ENCODE data around the gene RPL35.

RPL35 gene

DNA sequence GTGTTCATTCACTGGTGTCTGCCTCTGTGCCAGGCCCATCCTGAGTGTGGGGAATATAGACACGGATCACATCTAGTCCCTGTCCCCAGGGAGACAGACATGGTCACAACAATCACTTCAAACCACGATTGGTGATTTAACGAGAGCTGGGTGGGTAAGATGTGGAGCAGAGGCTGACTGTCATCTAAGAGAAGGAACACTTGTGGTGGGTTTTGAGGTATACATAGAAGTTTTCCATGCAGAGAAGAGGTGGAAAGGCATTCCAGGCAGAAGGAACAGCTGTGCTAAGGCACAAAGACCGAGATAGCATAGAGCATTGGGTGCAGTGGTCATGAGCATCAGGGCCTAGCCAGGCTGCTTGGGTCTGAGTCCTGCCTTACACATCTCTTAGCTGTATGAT, 31.2 kb downstream of the RPL35 start:
- no peak overlapping the region for H3K4me3 ChIP-seq (ENCODE audit: low read length)
- TF ChIP-seq, protein P1, sequence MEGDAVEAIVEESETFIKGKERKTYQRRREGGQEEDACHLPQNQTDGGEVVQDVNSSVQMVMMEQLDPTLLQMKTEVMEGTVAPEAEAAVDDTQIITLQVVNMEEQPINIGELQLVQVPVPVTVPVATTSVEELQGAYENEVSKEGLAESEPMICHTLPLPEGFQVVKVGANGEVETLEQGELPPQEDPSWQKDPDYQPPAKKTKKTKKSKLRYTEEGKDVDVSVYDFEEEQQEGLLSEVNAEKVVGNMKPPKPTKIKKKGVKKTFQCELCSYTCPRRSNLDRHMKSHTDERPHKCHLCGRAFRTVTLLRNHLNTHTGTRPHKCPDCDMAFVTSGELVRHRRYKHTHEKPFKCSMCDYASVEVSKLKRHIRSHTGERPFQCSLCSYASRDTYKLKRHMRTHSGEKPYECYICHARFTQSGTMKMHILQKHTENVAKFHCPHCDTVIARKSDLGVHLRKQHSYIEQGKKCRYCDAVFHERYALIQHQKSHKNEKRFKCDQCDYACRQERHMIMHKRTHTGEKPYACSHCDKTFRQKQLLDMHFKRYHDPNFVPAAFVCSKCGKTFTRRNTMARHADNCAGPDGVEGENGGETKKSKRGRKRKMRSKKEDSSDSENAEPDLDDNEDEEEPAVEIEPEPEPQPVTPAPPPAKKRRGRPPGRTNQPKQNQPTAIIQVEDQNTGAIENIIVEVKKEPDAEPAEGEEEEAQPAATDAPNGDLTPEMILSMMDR (conservative IDR thresholded peaks at IDR 0.05; ENCODE audit: low read length), result no peak
- no peak for DNase-seq (ENCODE audit: low read depth)

DNA sequence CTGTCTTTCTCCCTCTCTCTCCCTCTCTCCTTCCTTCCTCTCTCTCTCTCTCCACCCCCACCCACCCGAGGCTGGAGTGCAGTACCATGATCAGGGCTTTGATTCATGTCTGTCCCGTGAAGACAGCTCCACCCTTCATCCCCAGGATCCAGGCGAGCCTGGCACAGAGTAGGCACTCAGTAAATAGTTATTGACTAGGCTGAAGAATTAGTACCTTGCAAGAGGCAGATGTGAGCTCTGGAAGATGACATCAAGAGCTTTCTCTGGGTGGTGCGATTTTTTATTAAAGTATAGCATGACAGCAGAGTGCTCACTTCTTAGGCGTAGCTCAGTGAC, 32.5 kb downstream of the RPL35 start:
- DNase-seq (ENCODE audit: low read depth), result no peak
- H3K4me3 ChIP-seq (ENCODE audit: low read length), result no peak overlapping the region
- TF ChIP-seq, protein P1 (conservative IDR thresholded peaks at IDR 0.05; ENCODE audit: low read length), result no peak

DNA sequence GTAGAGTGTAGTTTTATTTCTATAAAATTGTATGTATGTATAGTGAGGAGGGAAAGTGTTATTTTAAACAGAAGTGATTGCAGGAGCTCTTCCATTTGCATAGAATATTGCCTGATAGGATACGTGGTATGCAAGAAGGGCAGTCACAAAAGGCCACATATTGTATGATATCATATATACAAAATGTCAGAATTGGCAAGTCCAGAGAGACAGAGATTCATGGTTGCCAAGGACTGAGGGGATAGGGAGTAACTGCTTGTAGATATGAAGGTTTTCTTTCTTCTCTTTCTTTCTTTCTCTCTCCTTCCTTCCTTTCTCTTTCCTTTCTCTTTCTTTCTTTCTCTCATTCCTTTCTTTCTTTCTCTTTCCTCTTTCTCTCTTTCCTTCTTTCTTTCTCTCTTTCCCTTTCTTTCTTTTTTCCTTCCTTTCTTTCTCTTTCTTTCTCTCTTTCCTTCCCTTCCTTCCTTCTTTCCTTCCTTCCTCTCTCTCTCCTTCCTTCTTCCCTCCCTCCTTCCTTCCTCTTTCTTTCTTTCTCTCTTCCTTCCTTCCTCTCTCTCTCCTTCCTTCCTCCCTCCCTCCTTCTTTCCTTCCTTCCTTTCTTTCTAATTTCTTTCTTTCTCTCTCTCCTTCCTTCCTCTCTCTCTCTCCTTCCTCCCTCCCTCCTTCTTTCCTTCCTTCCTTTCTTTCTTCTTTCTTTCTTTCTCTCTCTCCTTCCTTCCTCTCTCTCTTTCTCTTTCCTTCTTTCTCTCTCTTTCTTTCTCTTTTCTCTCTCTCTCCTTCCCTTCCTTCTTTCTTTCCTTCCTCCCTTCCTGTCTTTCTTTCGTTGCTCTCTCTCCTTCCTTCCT, 33.0 kb downstream of the RPL35 start:
- no peak overlapping the region for H3K4me3 ChIP-seq (ENCODE audit: low read length)
- TF ChIP-seq, protein P1 (conservative IDR thresholded peaks at IDR 0.05; ENCODE audit: low read length), result no peak
- DNase-seq (ENCODE audit: low read depth), result no peak

DNA sequence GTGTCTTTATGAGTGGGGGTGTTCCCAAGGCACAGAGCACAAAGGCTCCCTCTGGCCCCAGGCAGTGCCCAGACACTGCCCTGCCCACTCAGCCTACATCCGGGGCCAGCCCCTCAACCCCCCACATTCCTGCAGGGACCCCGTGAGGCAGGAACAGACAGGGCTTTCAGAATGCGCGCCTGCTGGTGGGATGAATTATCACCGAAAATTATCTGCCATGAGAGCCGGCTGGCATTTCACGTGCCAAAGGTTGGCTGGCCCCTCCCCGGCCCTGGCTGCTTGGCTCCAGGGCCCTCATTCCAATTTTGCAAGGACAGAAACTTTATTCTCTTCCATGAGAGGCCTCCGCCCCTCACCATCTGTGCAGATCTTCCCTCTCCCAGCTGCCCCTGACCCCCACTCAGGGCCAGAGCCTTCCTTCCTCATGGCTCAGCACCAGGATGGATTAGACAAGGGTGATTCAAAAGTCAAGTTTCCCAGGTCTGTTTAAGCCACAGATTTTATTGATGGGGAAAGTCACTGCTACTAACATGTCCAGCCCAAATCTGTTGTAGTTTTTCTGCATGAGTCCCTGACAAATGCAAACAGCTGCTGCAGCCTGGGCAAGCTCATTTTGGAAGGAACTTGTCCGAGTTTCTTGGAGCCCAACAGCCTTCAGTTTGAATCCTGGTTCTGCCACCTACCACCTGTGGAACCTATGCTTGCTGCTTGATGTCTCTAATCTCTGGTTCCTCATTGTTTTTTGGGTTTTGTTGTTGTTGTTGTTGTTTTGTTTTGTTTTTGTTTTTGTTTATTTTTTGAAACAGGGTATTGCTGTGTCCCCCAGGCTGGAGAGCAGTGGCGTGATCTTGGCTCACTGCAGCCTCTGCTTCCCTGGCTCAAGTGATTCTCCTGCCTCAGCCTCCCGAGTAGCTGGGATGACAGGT, 40.8 kb downstream of the RPL35 start:
- TF ChIP-seq, protein P1 (conservative IDR thresholded peaks at IDR 0.05; ENCODE audit: low read length), result no peak
- no peak for DNase-seq (ENCODE audit: low read depth)
- H3K4me3 ChIP-seq (ENCODE audit: low read length), result no peak overlapping the region

DNA sequence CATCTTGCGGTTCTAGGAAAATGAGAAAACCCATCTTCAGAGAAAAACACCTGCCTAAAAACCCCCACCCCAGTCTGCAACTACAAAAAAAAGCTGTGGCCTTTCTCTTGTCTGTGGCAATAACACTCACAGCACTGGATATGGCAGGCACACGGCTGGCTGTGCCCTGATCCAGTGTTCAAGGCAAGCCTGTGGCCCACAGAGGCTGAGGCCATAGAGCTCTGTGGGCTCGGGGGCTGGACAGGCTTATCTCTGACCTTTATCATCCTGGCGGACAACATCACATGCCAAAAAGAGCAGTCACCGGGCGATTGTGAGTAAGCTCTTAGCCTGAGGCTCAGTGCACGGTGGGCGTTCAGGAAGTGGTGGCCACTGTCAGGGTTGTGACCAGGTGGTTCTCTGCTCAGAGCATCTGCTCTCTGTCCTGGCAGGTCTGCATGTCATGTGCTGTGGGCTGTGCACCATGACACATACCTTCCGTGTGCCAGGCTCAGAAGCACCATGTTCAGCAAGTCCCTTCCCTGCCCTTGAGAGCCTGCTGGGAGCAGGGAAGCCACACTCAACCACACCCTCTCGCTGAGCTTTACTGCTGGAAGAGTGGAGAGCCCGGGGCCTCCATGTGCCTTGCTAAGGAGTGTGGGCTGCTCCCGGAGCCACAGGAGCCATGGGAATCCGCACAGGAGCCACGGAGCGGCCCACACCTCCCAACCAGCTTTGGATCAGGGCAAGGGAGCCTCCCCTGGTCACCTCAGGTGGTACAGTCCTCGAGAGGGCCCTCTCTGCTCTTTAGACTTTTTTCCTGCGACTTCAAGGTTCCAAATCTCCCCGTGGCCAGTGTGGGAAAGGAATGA, 43.1 kb downstream of the RPL35 start:
- no peak overlapping the region for H3K4me3 ChIP-seq (ENCODE audit: low read length)
- TF ChIP-seq, protein P1 (conservative IDR thresholded peaks at IDR 0.05; ENCODE audit: low read length), result no peak
- no peak for DNase-seq (ENCODE audit: low read depth)

DNA sequence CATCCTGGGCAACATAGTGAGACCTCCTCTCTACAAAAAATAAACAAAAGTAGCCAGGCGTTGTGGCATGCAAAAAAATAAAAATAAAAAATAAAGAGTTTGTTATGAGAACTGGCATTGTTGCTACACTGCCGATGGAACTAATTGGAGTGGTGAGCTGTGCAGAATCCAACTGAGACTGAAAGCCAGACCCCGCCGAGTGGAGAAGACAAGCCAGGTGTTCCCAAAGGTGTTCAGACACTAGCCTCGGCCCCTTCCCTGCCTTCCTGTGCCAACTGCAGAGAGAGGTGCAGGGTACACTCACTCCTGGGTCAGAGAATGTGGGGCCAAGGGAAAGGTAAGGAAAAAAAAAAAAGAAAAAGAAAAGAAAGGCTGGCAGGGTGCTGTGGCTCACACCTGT, 46.2 kb downstream of the RPL35 start:
- DNase-seq (ENCODE audit: low read depth), result no peak
- H3K4me3 ChIP-seq (ENCODE audit: low read length), result no peak overlapping the region

More for the DNA sequence above, 46.2 kb downstream of the RPL35 start:
- TF ChIP-seq, protein P1 (conservative IDR thresholded peaks at IDR 0.05; ENCODE audit: low read length), result no peak

Measured in AG10803 (cell line).